GM21737 (cell line): Measurements from ENCODE around the gene PEX11A.

Experiments
- ATAC-seq: cut with Tn5 transposase; IDR thresholded peaks from one replicate; pipeline ENCODE4 v1.9.1; 2021; ENCODE audit warnings: mild to moderate bottlenecking, moderate library complexity; ENCODE audit not compliant: unreplicated experiment

PEX11A gene

DNA sequence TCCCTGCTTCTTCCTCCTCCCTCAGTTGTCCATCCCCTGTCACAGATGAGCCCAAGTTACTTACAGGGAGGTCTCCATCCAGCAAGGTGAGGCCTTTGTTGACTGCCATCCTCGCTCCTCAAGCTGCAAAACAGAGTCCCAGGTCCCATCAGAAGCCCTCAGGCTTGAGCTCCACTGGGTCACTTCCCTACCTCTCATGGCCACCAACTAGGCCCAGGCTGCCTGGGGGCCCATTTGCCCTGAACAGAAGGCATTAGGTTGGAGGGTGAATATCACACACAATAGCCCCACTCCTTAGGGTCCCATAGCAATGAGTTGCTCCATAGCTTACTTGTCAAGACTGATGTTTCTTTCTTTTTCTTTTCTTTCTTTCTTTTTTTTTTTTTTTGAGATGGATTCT, 13.2 kb downstream of the PEX11A start:
- no peak for ATAC-seq

DNA sequence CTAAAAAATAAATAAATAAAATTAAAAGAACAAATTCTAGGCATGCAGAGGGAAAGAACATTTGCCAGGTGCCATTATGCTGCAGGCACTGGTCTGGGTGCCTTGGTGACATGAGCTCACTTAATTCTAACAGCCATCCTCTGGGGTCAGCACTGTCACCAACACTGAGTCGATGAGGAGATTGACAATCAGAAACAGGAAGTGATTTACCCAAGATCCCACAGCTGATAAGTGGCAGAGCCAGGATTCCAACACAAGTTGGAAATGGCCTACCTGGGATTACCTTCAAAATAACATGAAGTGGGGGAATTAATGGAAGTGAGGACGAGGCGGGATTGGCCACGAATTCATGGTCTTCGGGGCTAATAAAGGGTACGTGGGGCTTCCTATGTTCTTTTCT, 14.9 kb downstream of the PEX11A start:
- no peak for ATAC-seq

GRCh38 chr15:89674526-89674925, 16.0 kb downstream of the PEX11A start:
- ATAC-seq, result no peak

DNA sequence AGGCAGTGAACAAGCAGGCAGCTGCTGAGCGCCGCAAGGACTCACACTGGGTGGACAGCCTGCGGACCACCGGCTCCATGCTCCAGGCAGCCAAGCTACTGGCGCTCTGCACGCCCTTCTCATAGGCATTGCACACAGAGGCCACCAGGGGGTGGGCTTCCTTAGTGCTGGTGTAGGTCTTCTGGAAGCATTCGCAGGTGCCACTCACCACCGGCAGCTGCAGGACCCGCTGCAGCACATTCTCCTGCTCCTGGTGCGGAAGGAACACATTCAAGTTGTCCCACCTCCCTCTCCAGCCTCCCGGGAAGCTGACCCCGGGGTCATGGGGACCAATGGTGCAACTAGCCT, 17.4 kb downstream of the PEX11A start:
- ATAC-seq, result no peak

DNA sequence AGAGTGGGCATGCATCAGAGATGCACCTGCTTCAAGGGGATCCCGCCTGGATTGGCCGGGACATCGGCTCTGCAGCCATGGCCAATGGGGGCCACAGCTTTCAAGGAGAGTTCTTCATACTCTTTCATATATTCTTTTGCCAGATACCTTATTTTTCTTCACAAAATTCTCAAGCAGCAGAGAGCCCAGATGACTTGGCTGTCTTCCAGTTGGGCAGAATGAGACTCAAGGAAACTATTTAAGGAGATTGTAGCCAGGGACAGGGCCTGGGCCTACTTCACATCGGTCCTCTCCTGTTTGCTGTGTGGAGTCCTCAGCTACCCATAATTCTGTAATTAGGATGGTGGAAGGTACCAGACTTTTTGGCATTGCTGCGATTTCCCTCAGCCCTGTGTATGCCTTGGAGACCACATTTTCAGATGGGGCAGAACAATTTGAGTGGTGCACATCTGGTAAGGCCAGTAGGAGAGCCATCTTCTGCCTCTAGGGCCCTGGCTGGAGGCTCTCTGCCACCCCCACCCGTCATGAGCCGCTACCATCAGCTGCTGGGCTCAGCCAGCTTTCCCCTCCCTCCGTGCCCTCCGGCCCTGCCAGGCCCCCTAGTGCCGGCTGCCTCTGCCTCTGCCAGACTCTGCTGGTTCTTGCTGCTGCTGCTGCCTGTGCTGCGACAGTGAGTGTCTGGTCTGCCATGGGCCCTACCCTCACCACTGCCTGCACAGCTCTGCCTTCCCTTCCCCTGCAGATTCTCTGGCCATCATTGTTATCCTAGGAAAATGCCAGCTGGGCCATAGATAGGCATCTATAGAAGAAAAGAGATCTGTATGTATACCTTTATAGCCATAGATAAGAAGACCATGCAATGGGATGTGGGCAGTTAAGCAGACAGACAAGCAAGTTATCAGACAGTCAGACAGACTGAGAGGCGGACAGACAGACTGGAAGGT, 18.1 kb downstream of the PEX11A start:
- no peak for ATAC-seq

DNA sequence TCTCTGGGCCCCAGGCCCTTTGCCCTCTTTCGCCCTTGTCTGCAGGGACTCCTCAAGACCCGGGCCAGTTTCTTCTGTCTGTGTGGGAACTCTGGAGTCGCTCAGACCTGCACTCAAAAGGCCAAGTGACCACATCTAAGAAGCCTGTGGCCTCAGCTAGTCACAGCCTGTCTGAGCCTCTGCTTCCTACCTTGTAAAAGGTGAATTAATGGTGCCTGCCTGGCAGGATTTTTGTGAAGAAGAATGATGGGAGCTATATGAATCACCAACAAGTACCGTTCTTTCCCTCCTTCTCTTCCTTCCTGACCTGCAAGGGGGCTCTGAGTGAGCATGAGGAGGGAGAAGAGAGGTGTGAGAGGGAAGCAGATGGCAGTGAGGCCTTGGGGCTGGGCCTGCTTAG, 18.9 kb downstream of the PEX11A start:
- ATAC-seq, result no peak

DNA sequence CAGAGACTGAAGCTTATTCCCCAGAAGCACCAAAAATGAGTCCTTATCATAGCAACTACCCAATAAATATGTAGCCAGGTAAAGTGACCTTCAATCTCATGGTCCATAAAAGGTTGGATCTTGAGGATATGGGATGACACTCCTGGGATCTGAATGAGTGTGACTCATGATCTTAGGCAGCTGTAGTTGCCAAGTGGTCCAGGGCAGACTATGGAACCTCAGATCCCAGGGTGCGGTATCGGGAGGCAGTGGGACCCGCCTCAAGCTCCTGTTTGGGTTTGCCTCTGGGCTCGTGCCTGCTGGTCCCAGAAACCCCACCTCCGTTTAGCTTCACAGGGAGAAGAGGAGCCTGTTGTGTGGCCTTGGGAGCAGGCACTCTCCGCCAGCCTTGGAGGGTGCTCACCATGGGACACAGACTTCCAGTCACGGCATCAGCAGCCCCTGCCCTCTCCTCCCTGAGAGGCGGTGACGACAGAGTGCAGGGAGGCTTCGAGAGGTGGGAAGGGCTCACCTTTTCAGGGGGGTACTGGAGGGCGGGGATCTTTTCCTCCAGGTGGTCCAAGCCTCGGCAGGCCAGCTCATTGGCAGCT, 19.5 kb downstream of the PEX11A start:
- ATAC-seq, result no peak

- no peak for ATAC-seq
Observed at GRCh38 chr15:89669941-89670340, 20.6 kb downstream of the PEX11A start.

DNA sequence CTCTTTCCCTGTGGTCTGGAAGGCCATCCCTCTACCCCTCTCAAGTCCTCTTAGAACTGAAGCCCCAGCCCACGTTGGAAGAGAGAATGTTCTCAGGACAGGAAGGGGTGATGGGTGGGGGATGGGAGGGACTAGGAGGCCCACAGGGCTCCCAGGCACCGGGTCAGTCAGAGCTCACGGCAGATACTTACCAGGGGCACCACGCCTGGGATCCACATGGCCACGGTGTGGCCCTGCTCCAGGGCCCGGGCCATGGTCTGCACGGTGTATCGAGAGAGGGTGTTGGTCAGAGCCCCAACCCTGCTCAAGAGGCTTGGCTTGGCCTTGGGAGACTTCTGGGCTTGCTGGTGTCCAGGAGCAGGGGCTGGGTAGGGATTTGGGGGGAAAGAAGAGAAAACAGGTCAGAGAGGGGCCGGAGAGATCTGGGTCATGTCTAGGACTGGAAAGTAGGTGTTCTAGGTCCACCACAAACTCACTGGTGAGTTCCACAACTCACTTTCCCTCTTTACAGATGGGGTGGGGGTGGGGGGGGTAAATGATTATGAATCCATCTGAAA, 21.2 kb downstream of the PEX11A start:
- no peak for ATAC-seq

- no peak for ATAC-seq
Observed at GRCh38 chr15:89668171-89668570, 22.4 kb downstream of the PEX11A start.

DNA sequence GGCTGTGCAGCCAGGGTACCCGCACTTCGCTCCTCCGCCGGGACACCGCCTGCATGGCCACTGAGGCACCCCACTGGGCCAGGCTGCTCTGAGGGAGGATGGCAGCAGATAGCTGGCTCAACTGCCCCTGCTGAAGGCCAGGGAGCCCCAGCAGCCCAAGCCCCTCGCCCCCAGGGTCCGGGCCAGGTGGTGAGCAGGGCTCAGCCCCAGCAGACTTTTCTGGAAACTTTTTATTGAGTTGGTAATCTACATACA, 22.9 kb downstream of the PEX11A start:
- no peak for ATAC-seq

GRCh38 chr15:89666858-89667705, 23.5 kb downstream of the PEX11A start:
- ATAC-seq, result no peak

GRCh38 chr15:89666184-89666857, 24.2 kb downstream of the PEX11A start:
- no peak for ATAC-seq

DNA sequence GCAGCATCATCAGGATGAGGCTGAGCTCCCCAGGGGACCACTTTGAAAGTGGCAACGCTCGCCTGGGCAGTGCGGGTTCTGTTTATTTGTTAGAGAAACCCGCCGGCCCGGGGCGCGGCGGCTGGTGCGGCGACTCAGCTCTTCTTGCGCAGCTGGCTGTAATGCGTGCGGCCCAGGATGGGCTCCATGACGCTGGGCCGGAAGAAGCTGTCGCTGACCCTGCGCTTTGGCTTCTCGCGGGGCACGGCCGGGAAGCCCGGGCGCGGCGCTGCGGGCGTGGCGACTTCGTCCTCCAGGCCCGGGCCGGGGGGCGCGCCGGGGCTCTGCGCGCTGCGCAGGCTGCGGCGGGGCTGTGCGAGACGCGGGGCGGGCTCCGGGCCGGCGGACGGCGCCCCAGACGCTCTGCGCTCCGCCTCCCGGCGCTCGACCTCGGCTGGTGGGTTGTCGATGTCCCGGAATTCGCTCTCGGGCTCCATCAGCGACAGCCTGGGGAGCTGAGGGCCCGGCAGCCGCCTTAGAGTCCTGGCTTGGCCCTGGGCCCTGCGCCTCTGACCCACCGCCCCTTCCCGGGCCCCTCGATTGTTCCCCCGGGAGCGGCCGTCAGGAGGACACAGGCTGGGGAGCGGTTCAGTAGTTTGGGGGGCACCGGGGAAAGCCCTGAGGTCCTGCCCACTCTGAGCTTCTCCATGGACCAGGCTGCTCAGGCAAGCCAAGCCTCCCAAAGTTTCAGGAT, 24.9 kb downstream of the PEX11A start:
- no peak for ATAC-seq

DNA sequence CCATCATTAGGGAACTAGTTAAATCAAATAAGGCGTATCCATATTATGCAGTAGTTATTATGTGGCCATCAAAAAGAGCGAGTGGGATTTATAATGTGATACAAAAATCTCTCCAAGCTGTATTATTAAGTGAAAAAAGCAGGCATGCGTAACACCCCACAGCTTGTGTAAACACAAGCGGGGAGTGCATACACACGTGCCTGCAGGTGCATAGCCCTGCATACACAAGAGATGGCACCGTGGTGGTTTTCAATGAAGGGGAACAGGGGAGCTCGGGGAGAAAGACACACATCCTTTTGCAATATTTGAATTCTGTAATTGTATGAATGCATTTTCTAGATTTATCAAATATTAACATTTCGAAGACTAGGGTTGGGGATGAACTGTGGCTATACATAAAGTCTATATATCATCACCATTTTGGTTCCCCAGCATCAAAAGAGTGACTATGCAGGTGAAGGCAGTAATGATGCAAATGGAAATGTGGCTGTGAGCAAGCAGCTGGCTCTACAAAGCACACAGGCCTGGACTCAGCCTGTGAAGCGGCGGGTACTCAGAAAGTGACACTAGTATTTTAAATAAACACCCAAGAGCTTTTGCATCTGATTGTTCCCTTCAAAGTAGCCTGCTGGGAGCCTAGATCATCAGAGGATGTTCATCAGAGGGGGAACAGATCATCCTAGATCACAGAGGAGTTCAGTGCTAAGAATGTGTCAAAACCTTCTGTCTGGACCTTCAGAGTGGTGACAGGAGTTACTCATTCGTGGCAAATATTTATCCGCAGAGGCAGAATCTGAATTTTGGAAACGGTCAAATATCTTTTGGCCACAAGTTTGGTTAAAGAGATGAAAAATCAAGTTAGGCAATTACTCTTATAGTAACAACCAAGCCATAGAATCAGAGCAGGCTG, 25.9 kb downstream of the PEX11A start:
- ATAC-seq, result no peak

GRCh38 chr15:89662893-89663626, 27.5 kb downstream of the PEX11A start:
- ATAC-seq, result no peak

- no peak for ATAC-seq
Observed at GRCh38 chr15:89660556-89660955, 30.0 kb downstream of the PEX11A start.

GRCh38 chr15:89659295-89659694, 31.3 kb downstream of the PEX11A start:
- ATAC-seq, result no peak
